Measurements from ENCODE around the gene SLC12A2.

Gene SLC12A2

GRCh38 chr5:128109766-128110165 is 26.2 kb downstream of the SLC12A2 start:
- no peak for TF ChIP-seq CTCF (IDR thresholded peaks at IDR 0.05; ENCODE audit: low read depth, low read length)
- H3K4me3 ChIP-seq (ENCODE audit: low read depth, low read length) = no peak overlapping the region

- no peak overlapping the region for H3K4me3 ChIP-seq (ENCODE audit: low read depth, low read length)
- no peak for TF ChIP-seq CTCF (IDR thresholded peaks at IDR 0.05; ENCODE audit: low read depth, low read length)
Observed at GRCh38 chr5:128111818-128112448, 28.4 kb downstream of the SLC12A2 start.

GRCh38 chr5:128116445-128116844 is 32.9 kb downstream of the SLC12A2 start:
- no peak for TF ChIP-seq CTCF (IDR thresholded peaks at IDR 0.05; ENCODE audit: low read depth, low read length)
- no peak overlapping the region for H3K4me3 ChIP-seq (ENCODE audit: low read depth, low read length)

GRCh38 chr5:128118214-128118613 is 34.6 kb downstream of the SLC12A2 start:
- no peak for TF ChIP-seq CTCF (IDR thresholded peaks at IDR 0.05; ENCODE audit: low read depth, low read length)
- no peak overlapping the region for H3K4me3 ChIP-seq (ENCODE audit: low read depth, low read length)

GRCh38 chr5:128121651-128122050 is 38.1 kb downstream of the SLC12A2 start:
- TF ChIP-seq CTCF (IDR thresholded peaks at IDR 0.05; ENCODE audit: low read depth, low read length) = no peak
- H3K4me3 ChIP-seq (ENCODE audit: low read depth, low read length) = no peak overlapping the region

- no peak overlapping the region for H3K4me3 ChIP-seq (ENCODE audit: low read depth, low read length)
- TF ChIP-seq CTCF (IDR thresholded peaks at IDR 0.05; ENCODE audit: low read depth, low read length) = no peak
Observed at GRCh38 chr5:128123936-128124335, 40.4 kb downstream of the SLC12A2 start.

GRCh38 chr5:128126241-128126640 is 42.7 kb downstream of the SLC12A2 start:
- no peak for TF ChIP-seq CTCF (IDR thresholded peaks at IDR 0.05; ENCODE audit: low read depth, low read length)
- H3K4me3 ChIP-seq (ENCODE audit: low read depth, low read length) = no peak overlapping the region
